K562 (cell line): ENCODE results near the gene LMAN2. TPM values are rescaled to one million over a fixed set of nuclear protein-coding genes. Genes with fewer than 3 reads are reported as not detected.

Experiments
- AFF1 ChIP-seq, 2 experiments: fragments of 450-650 bp; IDR thresholded peaks; 2 replicates each; pipeline ENCODE4 v1.6.1; 2018; ENCODE audit warnings: mild to moderate bottlenecking in 2 of 2, low read depth in 1 of 2; ENCODE audit not compliant: partially characterized antibody in 2 of 2
- CHD7 ChIP-seq: fragments of 200-600 bp; sonication (generic); IDR thresholded peaks from one replicate; pipeline ENCODE4 v1.6.1; 2012; ENCODE audit warnings: mild to moderate bottlenecking, low read depth, low read length, inconsistent platforms
- JUND ChIP-seq, 2 experiments: IDR thresholded peaks; 2 replicates in 1 of 2; 3 replicates in 1 of 2; pipeline ENCODE4 v1.6.1; 2011; ENCODE audit warnings: borderline replicate concordance in 2 of 2, low read depth in 2 of 2, low read length in 2 of 2, improper control_type of control experiment in 1 of 2, missing biosample characterization in 1 of 2, missing genetic modification characterization in 1 of 2, missing genetic modification reagents in 1 of 2
- USF1 ChIP-seq: sonication (generic); formaldehyde crosslinking; IDR thresholded peaks from 2 replicates; pipeline ENCODE4 v1.9.0; 2022; ENCODE audit warnings: mild to moderate bottlenecking, missing genetic modification reagents
- polyA plus RNA-seq, 8 experiments: library from polyadenylated mRNA; depleted of rRNA in 4 of 8; stranded (reverse) in 5 of 8; unstranded in 3 of 8; fragments of >200 nt; fragmentation: Nextera tagmentation in 2 of 8; fragmentation: Illumina TruSeq in 1 of 8; extraction: Ambion mirVana in 2 of 8; extraction: Trizol in 1 of 8; gene quantifications; 2 replicates each; pipeline versions ENCODE4 v1.2.1 to v1.2.3, GENCODE V29; 2011 to 2014; ENCODE audit warnings: inconsistent platforms in 1 of 8, missing spikeins in 1 of 8
- total RNA-seq, 7 experiments: library from RNA; depleted of rRNA in 6 of 7; stranded (reverse); fragments of >200 nt in 6 of 7; fragmentation: Illumina TruSeq in 2 of 7; extraction: Trizol in 2 of 7; gene quantifications; 2 replicates each; pipeline versions ENCODE4 v1.2.1 to v1.2.3, GENCODE V29; 2011 to 2021; ENCODE audit warnings: low replicate concordance in 1 of 7
- TF ChIP-seq, protein P1 (sequence below): IDR thresholded peaks from 2 replicates; pipeline ENCODE4 v1.6.1; 2011; ENCODE audit warnings: borderline replicate concordance, low read depth, mild to moderate bottlenecking, moderate library complexity, low read length; ENCODE audit not compliant: insufficient read depth, poor library complexity, severe bottlenecking

LMAN2 gene
- total and polyA plus RNA-seq, 9 of the 15 experiments (the other 6 are each of a cell fraction or from before 2014, with no cell fraction given) = 2.7 to 254 (median 136) TPM

- TF ChIP-seq CHD7 (no peak), JUND (IDR thresholded peaks at IDR 0.05; ENCODE audit: borderline replicate concordance, low read depth, low read length) (no peak), JUND (tag; IDR thresholded peaks at IDR 0.05; ENCODE audit: borderline replicate concordance, low read depth, low read length) (no peak), USF1 (CRISPR knock-in tag) (0 out of 2 replicates have a peak, but pooled peaks have one; percentile 7), AFF1 (IDR thresholded peaks at IDR 0.05; ENCODE audit: low read depth in 1 of 2, partially characterized antibody in 2 of 2) (no peak)
- TF ChIP-seq, protein P1, sequence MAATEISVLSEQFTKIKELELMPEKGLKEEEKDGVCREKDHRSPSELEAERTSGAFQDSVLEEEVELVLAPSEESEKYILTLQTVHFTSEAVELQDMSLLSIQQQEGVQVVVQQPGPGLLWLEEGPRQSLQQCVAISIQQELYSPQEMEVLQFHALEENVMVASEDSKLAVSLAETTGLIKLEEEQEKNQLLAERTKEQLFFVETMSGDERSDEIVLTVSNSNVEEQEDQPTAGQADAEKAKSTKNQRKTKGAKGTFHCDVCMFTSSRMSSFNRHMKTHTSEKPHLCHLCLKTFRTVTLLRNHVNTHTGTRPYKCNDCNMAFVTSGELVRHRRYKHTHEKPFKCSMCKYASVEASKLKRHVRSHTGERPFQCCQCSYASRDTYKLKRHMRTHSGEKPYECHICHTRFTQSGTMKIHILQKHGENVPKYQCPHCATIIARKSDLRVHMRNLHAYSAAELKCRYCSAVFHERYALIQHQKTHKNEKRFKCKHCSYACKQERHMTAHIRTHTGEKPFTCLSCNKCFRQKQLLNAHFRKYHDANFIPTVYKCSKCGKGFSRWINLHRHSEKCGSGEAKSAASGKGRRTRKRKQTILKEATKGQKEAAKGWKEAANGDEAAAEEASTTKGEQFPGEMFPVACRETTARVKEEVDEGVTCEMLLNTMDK = peak; percentile 35
These were observed 48.9 kb downstream of the LMAN2 start (continued) for GRCh38 chr5:177302354-177303110.
